ENCODE results near the gene RAB12. TPM values are rescaled to one million over a fixed set of nuclear protein-coding genes. Genes with fewer than 3 reads are reported as not detected.
A peak's percentile ranks its signal among the peaks of the same experiment; 100 is the strongest.
"Not testable (repeated sequence)": the region's sequence is repeated elsewhere in the genome, so short reads cannot be mapped to it uniquely, and the experiment has no call there.

RAB12 gene
- total RNA-seq, 1 donor from 2014 or later = 50.0 TPM

- peak; percentile 47 for DNase-seq (ENCODE audit: low spot score)
These were observed 2.8 kb downstream of the RAB12 start for GRCh38 chr18:8611916-8612576.

- DNase-seq (ENCODE audit: low spot score) = no peak
These were observed 5.6 kb downstream of the RAB12 start for GRCh38 chr18:8614875-8615274.

GRCh38 chr18:8615397-8616027 lies 6.3 kb downstream of the RAB12 start:
- DNase-seq (ENCODE audit: low spot score) = peak; percentile 49

- no peak for DNase-seq (ENCODE audit: low spot score)
These were observed 6.8 kb downstream of the RAB12 start for GRCh38 chr18:8616028-8616401.

- DNase-seq (ENCODE audit: low spot score) = no peak
These were observed 8.7 kb downstream of the RAB12 start for GRCh38 chr18:8617907-8618306.

- no peak for DNase-seq (ENCODE audit: low spot score)
These were observed 9.8 kb downstream of the RAB12 start for GRCh38 chr18:8619041-8619440.

- DNase-seq (ENCODE audit: low spot score) = no peak
These were observed 10.8 kb downstream of the RAB12 start for GRCh38 chr18:8619835-8620577.

GRCh38 chr18:8620845-8621244 lies 11.6 kb downstream of the RAB12 start:
- DNase-seq (ENCODE audit: low spot score) = no peak

GRCh38 chr18:8622625-8623024 lies 13.4 kb downstream of the RAB12 start:
- DNase-seq (ENCODE audit: low spot score) = not testable (repeated sequence)

GRCh38 chr18:8623549-8624106 lies 14.4 kb downstream of the RAB12 start:
- no peak for DNase-seq (ENCODE audit: low spot score)

GRCh38 chr18:8625461-8626092 lies 16.3 kb downstream of the RAB12 start:
- no peak for DNase-seq (ENCODE audit: low spot score)

- DNase-seq (ENCODE audit: low spot score) = no peak
These were observed 17.3 kb downstream of the RAB12 start for GRCh38 chr18:8626414-8627106.

- no peak for DNase-seq (ENCODE audit: low spot score)
These were observed 17.9 kb downstream of the RAB12 start for GRCh38 chr18:8627107-8627472.

GRCh38 chr18:8627540-8627939 lies 18.3 kb downstream of the RAB12 start:
- DNase-seq (ENCODE audit: low spot score) = no peak

GRCh38 chr18:8629602-8630001 lies 20.4 kb downstream of the RAB12 start:
- no peak for DNase-seq (ENCODE audit: low spot score)

GRCh38 chr18:8630546-8630945 lies 21.3 kb downstream of the RAB12 start:
- DNase-seq (ENCODE audit: low spot score) = no peak

- no peak for DNase-seq (ENCODE audit: low spot score)
These were observed 22.0 kb downstream of the RAB12 start for GRCh38 chr18:8631265-8631664.

GRCh38 chr18:8632386-8632785 lies 23.1 kb downstream of the RAB12 start:
- DNase-seq (ENCODE audit: low spot score) = no peak

GRCh38 chr18:8634508-8634907 lies 25.3 kb downstream of the RAB12 start:
- no peak for DNase-seq (ENCODE audit: low spot score)

- DNase-seq (ENCODE audit: low spot score) = no peak
These were observed 25.9 kb downstream of the RAB12 start for GRCh38 chr18:8635087-8635486.

- no peak for DNase-seq (ENCODE audit: low spot score)
These were observed 30.5 kb downstream of the RAB12 start for GRCh38 chr18:8639762-8640161.
